ENCODE measurements around the gene SPRR2G.
"Not testable (repeated sequence)": the region's sequence is repeated elsewhere in the genome, so short reads cannot be mapped to it uniquely, and the experiment has no call there.

Gene SPRR2G

GRCh38 chr1:153150846-153151245 is at the start of gene SPRR2G:
Gene SPRR2G (minus strand): TSS chr1:153150890. CDS start chr1:153150110, 780 bp downstream.
- no peak for DNase-seq

- no peak for DNase-seq
Measured at GRCh38 chr1:153195216-153195615, 44.5 kb upstream of the SPRR2G start.

DNA sequence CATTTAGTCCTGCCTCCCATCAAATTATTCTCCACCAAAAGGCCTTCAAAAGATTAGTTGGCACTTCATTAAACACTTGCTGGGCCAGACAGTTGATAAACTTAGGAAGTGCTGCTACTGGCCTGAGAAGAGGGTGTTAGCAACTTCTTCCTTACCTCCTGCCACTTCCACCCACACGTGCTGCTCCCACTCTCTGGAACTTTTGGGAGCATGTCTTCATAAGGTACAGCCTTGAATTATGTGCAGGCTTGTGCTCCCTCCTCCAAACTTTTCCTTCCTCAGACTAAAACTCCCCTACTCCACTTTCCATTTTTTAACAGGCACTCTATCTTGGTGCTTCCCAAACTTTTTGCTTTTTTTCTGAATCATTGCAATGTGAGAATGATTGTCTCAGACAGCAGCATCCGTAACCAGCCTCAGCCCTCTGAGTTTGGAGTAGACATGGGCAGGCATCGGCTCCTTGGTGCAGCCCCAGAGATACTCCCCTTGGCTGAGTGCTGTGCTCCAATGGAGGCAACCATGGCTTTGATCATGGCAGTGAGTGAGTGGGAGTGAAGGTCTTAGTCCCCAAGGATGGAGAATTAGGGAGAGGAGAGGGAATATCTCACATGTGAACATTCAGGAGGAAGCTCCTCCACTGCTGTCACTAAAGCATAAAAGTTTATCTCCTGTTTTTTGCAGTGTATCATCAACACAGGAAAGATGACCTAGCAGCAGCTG is 43.8 kb upstream of the SPRR2G start:
- no peak for DNase-seq

DNA sequence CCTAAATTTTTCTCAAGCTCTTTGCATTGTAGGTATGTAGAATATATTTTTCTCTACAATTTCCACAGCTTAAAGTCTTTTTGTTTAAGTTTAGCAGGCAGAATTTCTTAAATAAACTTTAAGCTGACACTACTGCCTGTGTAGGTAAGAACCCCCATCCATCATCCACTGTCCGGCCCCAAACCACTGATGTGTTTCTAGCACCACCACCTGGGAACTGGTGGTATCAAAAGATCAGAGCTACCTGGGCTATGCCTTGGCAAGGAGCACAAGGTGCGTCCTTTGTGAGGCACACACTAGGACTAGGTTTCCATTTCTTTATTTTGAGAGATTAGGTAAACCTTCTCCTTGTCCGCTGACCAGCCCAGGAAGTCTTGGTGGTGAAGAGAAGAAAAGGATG is 42.0 kb upstream of the SPRR2G start:
- DNase-seq: peak; percentile 19

- no peak for DNase-seq
Measured at GRCh38 chr1:153190373-153190772, 39.7 kb upstream of the SPRR2G start.

GRCh38 chr1:153188301-153188700 is 37.6 kb upstream of the SPRR2G start:
- not testable (repeated sequence) for DNase-seq

GRCh38 chr1:153180556-153180955 is 29.9 kb upstream of the SPRR2G start:
- no peak for DNase-seq

- no peak for DNase-seq
Measured at GRCh38 chr1:153178922-153179321, 28.2 kb upstream of the SPRR2G start.

DNA sequence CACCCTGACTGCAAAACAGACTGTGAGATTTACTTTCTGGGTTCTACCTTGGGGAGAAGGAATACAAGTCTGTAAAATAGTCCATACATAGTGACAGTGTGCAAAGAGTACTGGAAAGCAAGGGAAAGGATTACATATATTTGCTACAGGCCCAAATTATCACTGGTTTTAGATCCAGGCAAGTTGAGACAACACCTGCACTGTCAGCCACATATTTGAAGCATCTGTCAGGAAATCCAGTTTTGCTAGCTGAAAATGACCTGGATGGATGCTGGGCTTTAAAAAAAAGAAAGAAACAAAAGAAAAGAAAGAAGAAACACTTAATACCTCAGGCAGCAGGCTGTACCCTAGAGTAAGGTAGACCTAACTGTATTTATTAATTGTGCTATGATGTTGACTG is 23.9 kb upstream of the SPRR2G start:
- DNase-seq: no peak

- no peak for DNase-seq
Measured at GRCh38 chr1:153168686-153169085, 18.0 kb upstream of the SPRR2G start.

DNA sequence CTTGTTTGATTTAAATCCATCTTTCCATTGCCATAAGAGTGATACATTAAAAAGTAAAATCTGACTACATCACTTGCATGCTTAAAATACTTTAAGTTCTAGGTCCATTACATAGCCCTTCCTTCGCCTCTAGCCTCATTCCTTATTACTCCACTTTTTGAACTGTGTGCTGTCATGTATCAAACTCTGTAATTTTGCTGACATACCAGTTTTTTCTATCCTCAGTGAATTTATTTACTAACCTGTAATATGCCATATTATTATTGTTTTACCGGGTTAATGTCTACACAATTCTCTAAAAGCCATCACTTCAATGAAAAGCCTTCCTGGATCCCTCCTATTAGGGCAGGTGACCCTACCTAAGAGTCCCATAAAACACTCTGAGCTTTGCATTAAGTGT is 4.9 kb upstream of the SPRR2G start:
- no peak for DNase-seq

GRCh38 chr1:153152481-153152880 is 1.8 kb upstream of the SPRR2G start:
- DNase-seq: no peak

- DNase-seq: no peak
Measured at GRCh38 chr1:153141377-153141776, 9.3 kb downstream of the SPRR2G start.

GRCh38 chr1:153140484-153140883 is 10.2 kb downstream of the SPRR2G start:
- no peak for DNase-seq

GRCh38 chr1:153133743-153134142 is 16.9 kb downstream of the SPRR2G start:
- no peak for DNase-seq

DNA sequence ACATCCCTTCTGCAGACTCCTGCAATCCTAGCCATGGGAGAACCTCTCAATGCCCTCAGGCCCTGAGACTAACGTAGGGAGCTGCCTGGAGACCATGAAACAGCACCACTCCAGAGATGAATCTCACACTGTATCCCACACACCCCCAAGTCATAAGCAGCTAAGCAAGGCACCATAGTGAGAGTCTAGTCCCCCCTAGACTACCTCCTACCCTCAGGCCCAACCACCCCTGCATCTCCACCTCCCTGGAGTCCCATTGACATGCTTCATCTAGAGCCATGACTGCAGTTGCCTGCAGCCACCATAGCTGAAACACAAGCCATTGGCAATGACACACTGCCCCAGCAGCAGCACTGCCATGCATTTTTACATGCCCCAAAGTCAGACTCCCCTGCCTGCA is 17.4 kb downstream of the SPRR2G start:
- DNase-seq: no peak

DNA sequence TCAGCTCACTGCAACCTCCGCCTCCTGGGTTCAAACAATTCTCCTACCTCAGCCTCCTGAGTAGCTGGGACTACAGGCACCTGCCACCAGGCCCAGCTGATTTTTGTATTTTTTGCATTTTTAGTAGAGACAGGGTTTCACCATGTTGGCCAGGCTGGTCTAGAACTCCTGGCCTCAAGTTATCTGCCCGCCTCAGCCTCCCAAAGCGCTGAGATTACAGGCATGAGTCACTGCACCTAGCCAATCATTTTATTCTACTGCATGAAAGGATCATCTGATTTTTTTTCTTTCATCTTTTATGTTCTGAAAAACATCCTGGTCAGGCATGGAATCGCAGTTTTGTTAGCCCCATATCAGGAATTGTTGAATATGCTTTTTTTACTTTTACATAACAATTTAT is 22.0 kb downstream of the SPRR2G start:
- DNase-seq: not testable (repeated sequence)

DNA sequence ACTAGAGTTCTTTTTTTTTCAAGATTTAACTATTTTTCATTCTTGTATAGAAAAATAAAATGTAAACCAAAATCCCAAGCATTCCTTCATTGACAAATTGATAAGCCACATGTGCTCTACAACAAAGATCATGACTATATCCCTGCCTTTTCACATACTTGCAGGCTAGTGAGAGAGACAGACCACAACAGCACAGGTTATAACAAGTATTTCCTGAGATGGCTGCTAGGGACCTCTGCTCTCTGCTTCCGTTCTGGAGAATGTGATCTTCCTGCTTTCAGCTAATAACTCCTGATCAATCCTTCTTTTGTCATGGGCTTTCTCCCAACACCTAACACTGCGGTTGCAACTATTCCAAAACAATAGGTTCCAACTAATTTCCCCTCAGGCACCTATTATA is 23.4 kb downstream of the SPRR2G start:
- no peak for DNase-seq

DNA sequence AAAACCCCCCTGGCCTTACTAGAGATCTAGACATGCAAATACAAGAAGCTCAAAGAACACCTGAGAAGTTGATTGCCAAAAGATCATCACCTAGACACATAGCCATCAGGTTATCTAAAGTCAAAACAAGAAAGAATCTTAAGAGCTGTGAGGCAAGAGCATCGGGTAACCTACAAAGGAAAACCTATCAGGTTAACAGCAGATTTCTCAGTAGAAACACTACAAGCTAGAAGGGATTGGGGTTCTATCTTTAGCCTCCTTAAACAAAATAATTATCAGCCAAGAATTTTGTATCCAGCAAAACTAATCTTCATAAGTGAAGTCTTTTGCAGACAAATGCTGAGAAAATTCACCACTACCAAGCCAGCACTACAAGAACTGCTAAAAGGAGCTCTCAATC is 25.2 kb downstream of the SPRR2G start:
- DNase-seq: no peak

GRCh38 chr1:153123793-153124192 is 26.9 kb downstream of the SPRR2G start:
- not testable (repeated sequence) for DNase-seq

- DNase-seq: peak; percentile 79
Measured at GRCh38 chr1:153122831-153123421, 27.8 kb downstream of the SPRR2G start.

- DNase-seq: no peak
Measured at GRCh38 chr1:153120945-153121344, 29.7 kb downstream of the SPRR2G start.

GRCh38 chr1:153119491-153119971 is 31.2 kb downstream of the SPRR2G start:
- no peak for DNase-seq

DNA sequence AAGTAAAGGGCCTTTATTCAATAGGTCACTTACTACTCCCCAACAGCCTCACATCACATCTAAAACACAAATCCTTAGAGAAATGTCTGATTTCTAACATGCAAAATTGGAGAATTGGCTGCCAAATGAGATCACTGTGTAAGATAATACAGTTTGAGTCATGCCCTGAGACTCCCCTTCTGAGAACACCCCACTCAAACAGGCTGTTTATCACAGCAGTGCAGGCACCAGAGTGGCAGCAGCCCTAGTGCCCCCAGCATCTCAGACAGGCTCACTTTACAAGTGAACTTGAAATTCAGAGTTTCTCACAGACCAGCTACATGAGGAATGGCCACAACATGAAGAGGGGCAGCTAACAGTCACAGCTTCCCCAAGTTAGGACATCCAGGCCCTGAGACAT is 35.4 kb downstream of the SPRR2G start:
- not testable (repeated sequence) for DNase-seq

GRCh38 chr1:153113416-153113815 is 37.3 kb downstream of the SPRR2G start, which contains the start of gene SPRR2F:
Gene SPRR2F (minus strand): TSS chr1:153113516. CDS start chr1:153112733, 783 bp downstream.
- no peak for DNase-seq
